GM18505 (cell line): Measurements from ENCODE around the gene SUGP1.
"Not testable (repeated sequence)": the region's sequence is repeated elsewhere in the genome, so short reads cannot be mapped to it uniquely, and the experiment has no call there.

Source experiments
- ATAC-seq: cut with Tn5 transposase; IDR thresholded peaks from one replicate; pipeline ENCODE4 v1.9.1; 2021; ENCODE audit not compliant: unreplicated experiment
- POLR2A ChIP-seq: IDR thresholded peaks from 4 replicates; pipeline ENCODE4 v1.6.1; 2011; ENCODE audit warnings: borderline replicate concordance; ENCODE audit not compliant: insufficient read depth, insufficient read length; ENCODE audit errors: extremely low read depth

Gene SUGP1, protein sequence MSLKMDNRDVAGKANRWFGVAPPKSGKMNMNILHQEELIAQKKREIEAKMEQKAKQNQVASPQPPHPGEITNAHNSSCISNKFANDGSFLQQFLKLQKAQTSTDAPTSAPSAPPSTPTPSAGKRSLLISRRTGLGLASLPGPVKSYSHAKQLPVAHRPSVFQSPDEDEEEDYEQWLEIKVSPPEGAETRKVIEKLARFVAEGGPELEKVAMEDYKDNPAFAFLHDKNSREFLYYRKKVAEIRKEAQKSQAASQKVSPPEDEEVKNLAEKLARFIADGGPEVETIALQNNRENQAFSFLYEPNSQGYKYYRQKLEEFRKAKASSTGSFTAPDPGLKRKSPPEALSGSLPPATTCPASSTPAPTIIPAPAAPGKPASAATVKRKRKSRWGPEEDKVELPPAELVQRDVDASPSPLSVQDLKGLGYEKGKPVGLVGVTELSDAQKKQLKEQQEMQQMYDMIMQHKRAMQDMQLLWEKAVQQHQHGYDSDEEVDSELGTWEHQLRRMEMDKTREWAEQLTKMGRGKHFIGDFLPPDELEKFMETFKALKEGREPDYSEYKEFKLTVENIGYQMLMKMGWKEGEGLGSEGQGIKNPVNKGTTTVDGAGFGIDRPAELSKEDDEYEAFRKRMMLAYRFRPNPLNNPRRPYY

GRCh38 chr19:19320361-19321140, at the start of gene SUGP1, which contains the start of gene MAU2:
Gene SUGP1, minus strand, starts transcription at chr19:19320509. Its CDS starts 13 bp downstream, at chr19:19320496.
Gene MAU2, plus strand, starts transcription at chr19:19320829. Its CDS starts 31 bp downstream, at chr19:19320860.
- ATAC-seq: peak; percentile 85
- peak; percentile 91 for TF ChIP-seq POLR2A

DNA sequence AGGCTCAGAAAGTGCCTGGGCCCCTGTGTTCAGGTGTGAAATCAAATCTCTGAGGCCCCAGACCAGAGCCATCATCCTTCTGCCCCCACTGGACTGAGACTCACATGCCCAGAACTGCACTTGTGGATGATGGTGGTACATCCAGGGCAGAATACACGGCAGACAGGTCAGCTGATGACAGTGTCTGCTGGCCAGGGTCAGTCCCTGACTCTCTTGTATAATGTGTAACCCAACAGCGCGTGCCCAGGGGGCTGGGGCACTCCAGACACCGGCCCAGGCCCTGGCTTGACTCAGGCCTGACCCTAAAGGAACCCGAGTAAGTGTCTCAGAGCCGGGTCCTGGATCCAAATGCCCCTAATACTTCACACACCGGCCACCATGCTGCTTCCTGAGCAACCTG, 47.8 kb upstream of the SUGP1 start:
- ATAC-seq: no peak
- TF ChIP-seq POLR2A: no peak

DNA sequence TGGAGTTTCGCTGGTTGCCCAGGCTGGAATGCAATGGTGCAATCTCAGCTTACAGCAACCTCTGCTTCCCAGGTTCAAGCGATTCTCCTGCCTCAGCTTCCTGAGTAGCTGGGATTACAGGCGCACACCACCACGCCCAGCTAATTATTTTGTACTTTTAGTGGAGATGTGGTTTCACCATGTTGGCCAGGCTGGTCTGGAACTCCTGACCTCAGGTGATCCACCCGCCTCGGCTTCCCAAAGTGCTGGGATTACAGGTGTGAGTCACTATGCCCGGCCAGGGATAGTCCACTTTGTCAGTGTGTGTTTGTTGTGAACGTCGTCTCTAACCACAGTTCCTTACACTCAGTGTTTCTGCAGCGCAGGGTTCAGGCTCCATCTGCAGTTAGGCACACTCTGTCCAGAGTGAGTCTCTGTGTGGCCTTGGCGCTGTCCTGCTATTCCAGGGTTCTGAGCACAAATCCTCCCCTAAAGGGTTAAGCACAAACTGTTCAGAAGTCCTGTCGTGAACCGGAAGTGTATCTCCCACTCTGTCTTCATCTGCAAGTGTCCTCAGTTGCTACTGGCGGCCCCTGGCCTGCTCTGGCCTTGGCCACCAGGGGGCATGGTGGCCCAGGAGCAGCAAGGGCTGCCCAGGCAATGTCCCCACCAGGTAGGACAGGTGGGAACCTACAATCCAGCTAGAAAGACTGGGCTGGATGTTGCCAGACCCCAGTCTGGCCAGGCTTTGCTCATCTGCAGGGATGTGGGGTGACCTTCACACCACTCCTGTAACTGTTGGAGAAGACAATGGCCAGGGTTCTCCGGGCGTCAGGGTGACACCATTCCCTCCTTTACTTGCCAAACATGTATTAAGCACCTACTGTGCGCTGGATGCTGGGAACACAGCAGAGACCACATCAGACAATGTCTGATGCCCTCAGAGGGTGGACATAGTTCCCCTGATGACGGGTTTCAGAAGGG, 46.4 kb upstream of the SUGP1 start:
- TF ChIP-seq POLR2A: no peak
- ATAC-seq: peak; percentile 63

DNA sequence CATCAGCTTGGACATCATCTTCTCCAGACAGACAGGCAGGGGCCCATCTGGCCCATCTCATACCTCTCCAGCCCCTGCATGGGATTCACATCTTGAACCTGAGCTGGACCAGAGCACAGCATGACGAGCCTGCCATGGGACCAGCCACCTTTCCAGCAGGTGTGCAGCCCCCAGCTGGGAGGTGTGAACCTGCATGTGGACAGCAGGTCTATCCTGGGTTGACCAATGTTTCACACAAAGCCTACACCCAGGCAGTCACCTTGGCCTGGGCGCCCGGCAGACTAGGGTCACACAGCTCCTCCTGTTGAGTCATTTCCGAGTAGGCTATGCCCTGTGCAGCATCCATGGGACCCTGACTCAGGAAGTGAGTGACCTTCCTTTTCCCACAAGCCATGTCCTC, 41.8 kb upstream of the SUGP1 start:
- ATAC-seq: no peak
- no peak for TF ChIP-seq POLR2A

DNA sequence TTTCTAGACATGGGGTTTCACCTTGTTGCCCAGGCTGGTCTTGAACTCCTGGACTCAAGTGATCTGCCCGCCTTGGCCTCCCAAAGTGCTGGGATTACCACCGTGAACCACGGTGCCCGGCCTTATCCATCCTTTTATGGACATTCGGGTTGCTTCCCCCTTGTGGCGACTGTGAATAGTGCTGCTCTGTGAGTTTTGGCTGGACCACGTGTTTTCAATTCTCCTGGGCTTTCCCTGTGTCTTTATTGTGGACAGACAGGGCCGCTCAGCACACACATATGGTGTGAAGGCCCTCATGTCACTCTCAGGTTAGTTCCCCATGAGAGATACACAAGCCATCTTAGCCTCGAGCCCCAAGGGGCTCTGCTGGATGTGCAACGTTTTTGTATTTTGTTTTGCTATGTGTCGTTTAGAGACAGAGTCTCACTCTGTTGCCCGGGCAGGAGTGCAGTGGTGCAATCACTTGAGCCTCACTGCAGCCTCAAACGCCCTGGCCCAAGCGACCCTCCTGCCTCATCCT, 40.8 kb upstream of the SUGP1 start:
- ATAC-seq: peak; percentile 68
- no peak for TF ChIP-seq POLR2A

GRCh38 chr19:19356901-19357566, 36.7 kb upstream of the SUGP1 start:
- no peak for TF ChIP-seq POLR2A
- no peak for ATAC-seq

DNA sequence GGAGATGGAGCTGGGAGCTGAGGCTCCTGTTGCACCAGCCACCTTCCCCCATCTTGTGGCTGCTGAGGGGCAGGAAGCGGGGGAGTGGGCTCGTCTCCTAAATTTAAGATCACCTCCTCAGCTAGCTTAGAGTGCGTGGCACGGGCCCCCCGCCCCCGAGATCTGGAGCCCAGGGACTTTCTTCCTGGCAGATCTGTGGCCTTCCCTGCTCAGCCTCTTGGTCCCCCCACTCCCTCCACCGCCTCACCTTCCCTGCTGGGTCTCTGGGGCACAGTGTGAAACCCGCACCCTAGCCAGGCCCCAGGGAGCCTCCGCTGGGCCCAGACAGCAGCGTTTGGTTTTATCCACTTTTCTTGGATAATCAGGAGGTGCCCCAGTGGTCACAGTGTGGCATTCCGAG, 36.2 kb upstream of the SUGP1 start:
- no peak for ATAC-seq
- no peak for TF ChIP-seq POLR2A

DNA sequence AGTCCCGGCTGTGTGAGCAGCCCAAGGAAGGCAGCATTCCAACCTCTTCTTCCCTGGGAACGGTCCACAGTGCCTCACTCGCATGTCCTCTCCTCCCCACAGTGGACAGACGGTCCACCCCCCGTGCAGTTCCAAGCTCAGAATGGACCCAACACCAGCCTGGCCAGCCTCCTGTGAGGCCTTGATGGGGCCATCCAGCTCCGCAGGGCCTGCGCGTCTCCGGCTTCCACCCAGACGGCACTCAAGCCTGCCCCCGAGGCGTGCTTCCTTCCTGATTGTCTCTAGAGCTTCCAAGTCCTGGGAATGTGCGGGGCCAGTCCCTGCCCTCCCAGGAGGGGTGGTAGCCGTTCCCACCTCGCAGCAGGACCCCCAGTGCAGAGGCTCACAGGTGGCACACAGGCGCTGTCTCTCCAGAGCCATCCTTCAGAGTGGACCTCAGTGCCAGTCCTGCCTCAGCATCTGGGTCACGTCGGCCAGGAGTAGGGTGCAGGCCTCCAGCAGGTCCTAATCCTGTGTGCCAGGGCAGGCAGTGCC, 35.4 kb upstream of the SUGP1 start:
- ATAC-seq: no peak
- TF ChIP-seq POLR2A: no peak

DNA sequence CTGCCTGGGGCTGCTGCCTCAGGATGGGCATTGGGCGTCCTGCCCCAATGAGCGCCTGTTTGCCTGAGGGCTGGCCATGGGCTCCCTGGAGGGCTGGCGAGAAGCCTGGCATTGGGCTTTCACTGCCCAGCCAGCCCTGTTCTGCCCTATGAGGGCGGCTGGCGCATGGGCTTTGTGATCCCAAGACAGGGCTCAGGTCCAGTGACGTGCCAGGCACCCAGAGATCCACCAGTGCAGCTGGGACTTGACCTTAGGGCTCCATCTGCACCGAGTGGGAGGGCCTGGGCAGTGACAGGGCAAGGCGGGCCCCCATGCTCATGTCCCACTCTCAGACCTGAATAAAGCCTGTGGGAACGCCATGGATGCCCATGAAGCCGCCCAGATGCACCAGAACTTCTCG, 34.6 kb upstream of the SUGP1 start:
- no peak for ATAC-seq
- no peak for TF ChIP-seq POLR2A

GRCh38 chr19:19354007-19354406, 33.7 kb upstream of the SUGP1 start:
- no peak for TF ChIP-seq POLR2A
- ATAC-seq: no peak

DNA sequence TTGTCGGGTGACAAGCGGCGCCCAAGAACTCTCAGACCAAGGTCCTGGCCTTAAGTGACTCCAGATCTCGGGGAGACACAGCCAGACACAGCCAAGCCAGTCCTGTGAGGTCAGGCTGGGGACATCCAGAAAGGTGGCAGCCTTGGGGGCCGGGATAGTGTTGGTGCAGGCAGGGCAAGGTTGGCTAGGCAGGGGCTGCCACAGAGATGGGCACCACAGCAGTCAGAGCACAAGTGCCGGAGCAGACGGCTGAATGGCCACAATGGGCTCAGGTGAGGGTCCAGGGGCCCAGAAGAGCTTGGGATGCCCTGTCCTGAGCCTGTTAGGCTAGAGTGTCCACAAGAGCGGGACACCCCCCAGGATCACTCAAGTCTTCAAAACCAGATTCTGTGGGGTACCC, 32.5 kb upstream of the SUGP1 start:
- no peak for TF ChIP-seq POLR2A
- no peak for ATAC-seq

DNA sequence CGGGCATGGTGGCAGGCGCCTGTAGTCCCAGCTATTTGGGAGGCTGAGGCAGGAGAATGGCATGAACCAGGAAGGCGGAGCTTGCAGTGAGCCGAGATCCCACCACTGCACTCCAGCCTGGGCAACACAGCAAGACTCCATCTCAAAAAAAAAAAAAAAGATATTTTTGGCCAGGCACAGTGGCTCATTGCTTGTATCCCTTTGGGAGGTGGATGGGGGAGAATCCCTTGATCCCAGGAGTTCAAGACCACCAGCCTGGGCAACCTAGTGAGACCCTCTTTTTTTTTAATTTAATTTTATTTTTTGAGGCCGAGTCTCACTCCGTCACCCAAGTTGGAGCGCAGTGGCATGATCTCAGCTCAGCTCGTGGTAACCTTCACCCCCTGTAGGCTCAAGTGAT, 30.4 kb upstream of the SUGP1 start:
- ATAC-seq: not testable (repeated sequence)

- no peak for TF ChIP-seq POLR2A
- ATAC-seq: no peak
These were observed 29.1 kb upstream of the SUGP1 start for GRCh38 chr19:19349365-19349764.
